DMS53 treated with DMSO at 0.1 percent for 48 hours (cell line): ENCODE measurements around the gene FOXP1.

Experiments used
- DNase-seq: peaks from one replicate; lab custom pipeline; 2025; ENCODE audit not compliant: unreplicated experiment; lab: John Stamatoyannopoulos, UW

Gene FOXP1

GRCh38 chr3:71402911-71403310, 180.6 kb downstream of the FOXP1 start:
- DNase-seq, result no peak

DNA sequence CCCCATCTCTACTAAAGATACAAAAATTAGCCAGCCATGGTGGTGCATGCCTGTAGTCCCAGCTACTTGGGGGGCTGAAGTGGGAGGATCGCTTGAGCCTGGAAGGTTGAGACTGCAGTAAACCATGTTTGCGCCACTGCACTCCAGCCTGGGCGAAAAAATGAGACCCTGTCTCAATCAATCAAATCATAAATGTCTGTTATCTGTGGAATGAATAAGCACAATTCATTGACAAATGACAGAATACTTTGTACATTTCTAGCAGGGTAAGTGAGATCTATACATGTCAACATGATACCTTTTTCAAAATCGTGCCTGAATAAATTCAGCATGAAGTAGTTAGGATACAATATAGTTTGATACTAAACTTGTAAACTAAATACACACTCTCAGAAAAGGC, 181.2 kb downstream of the FOXP1 start:
- DNase-seq, result no peak

GRCh38 chr3:71401695-71402231, 181.8 kb downstream of the FOXP1 start:
- no peak for DNase-seq

GRCh38 chr3:71400986-71401451, 182.5 kb downstream of the FOXP1 start:
- DNase-seq, result no peak

- DNase-seq, result no peak
Measured at GRCh38 chr3:71399478-71399877, 184.1 kb downstream of the FOXP1 start.

DNA sequence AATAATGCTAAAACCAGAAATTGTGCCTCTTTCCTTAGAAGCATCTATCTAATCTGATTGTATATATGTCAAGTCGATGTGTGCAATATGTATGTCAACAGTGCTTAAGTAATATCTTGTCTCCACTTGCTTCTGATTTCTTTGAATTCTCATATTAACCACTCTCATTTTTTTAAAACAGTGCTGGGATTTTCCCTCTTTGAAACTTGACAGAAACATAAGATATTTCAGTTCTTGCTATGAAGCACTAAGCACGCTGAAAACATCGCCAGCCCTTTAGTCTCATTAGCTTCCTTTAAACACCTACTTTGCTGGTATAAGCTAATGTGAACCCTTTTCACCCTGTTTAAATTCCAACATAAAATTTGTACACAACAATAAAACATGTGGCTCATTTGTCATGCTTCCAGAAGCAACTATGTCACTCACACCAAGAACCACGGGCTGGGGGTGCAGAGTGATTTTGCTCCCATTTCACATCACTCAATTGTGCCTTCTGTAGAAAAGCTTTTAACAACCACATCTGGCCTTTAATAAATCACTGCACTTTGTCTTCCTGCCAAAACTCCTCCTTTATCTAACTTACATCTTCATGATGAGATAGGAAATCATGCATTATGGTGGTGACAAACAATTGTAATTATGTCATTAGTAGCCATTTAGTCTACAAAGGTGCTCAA, 185.2 kb downstream of the FOXP1 start:
- DNase-seq, result no peak

DNA sequence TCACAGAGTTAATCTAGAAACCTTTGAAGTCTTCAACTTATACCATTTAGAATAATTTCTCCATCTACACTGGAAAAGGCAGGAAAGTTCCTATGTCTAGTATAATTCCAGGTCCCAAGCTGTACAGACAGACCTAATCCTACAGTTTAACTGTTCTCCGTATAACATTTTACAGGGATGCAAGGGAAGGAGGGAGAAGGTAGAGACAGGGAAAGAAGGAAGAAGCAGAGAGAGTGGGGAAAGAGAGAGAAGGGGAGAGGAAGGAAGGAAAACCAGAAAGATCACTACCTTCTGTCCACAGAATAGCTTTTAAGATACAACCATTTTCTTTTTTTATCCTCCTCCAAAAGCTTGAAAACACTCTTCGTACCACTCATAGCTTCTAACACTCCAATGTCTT, 185.8 kb downstream of the FOXP1 start:
- DNase-seq, result no peak

DNA sequence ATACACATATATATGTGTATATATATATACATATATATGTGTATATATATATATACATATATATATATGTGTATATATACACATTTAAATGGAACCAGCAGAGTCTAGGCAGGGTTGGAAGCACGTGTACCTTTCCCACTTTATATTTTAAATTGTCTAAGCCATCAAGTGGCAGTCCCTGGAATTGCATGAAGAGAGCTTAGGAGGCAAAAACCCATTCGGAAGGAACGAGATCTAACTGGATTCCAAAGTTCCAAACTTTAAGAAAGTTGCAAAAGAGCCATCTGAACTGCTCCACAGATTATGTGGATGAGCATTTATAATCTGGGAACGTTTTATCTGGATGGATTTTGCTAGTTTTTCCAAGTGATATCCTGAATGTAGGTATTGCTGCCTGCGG, 186.5 kb downstream of the FOXP1 start:
- DNase-seq, result no peak

DNA sequence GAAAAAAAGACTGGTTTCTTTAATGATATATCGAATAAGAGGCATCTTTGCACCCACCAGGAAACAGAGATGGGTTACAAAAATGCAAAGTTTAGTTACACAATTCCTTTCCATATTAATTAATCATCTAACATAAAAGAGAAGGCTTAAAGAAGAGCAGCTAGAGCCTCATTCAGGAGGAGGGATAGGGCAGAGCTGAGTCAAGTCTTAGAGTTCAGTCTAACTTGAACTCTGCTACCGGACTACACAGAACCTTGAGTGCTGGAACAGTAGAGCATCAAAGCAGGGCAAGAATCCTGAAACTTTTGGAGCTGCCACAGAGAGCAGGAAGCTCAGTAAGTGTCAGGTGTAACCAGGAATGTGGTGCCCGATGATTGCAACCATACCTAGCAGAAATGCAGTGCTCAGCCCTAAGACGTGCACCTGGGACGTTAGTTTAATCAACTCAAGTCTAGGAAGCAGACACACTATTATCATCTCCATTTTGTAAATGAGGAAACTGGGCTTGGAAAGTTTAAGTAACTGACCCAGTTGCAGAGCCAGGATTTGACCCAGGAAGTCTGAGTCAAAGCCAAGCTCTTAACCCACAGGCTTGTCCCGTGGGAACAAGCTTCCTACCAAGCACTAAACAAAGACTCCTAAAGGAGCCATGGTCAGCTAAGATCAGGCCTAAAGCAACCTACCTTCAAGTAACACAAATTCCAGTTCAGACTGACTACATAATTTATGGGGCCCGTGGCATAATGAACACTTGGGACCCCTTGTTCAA, 187.4 kb downstream of the FOXP1 start:
- no peak for DNase-seq

GRCh38 chr3:71395470-71395869, 188.1 kb downstream of the FOXP1 start:
- no peak for DNase-seq

- DNase-seq, result no peak
Measured at GRCh38 chr3:71393745-71394144, 189.8 kb downstream of the FOXP1 start.

DNA sequence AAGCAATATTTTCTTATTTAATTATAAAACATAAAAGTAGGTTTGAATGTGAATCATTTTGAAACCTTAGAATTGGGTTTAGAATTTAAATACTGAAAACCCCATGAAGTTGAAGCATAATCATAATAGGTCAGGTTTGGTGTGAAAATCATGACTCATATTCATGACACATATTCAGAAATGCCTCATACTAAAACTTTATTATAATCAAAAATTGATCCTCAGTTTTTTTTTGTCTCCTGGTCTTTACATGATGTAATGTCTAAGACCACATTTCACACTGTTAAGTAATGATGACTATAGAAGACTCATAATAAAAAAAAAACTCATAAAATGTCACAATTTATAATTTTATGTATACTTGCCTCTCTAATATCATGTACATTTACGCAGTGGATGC, 190.4 kb downstream of the FOXP1 start:
- no peak for DNase-seq

DNA sequence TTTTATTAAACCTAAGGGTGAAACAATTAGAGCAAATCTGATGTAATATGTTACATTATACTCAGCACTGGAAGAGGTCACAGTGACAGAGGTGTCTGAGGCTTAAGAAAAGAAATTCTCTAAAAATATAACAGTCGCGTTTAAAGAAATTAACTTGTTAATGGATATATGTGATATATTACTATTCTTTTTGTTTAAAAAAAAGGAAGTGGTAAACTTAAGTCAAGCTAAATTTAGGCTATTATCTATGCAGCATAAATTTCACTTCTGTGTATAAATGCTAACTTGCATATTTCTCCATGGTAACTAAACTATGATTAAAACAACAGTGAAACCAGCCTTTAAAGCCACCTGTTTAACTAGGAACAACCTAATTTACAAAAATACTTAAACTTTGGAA, 191.3 kb downstream of the FOXP1 start:
- DNase-seq, result no peak

- DNase-seq, result no peak
Measured at GRCh38 chr3:71391361-71391760, 192.2 kb downstream of the FOXP1 start.

DNA sequence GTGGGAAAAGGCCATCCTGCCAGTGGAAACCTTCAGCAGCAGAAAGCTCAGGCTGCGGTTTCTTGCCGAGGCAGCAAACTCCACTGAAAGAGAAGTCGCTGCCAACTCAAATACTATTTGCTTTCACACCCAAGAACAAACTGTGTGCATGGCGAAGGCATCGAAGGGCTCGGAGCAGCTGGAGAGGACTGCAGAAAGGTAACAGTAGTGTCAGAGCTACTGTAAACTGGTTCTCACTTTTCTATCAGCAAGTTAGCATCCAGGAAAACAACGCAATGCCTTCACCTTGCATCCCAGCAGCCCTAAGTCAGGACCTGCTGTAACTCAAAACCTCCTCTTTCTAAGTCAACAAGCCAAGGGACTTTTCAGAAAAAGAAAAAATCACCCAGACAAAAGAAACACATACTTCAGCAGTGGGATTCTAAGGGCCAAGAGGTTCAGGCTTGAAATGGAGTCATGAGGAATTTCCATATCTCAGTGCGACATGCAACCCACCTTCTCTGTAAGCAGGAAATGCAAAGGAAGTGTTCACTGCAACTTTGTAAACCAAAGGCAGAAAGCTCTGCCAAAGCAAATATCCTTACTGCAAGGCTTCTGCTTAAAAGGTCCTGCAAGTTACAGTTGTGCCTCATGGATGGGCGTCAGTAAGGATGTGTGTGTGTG, 193.5 kb downstream of the FOXP1 start:
- DNase-seq, result peak; percentile 8

DNA sequence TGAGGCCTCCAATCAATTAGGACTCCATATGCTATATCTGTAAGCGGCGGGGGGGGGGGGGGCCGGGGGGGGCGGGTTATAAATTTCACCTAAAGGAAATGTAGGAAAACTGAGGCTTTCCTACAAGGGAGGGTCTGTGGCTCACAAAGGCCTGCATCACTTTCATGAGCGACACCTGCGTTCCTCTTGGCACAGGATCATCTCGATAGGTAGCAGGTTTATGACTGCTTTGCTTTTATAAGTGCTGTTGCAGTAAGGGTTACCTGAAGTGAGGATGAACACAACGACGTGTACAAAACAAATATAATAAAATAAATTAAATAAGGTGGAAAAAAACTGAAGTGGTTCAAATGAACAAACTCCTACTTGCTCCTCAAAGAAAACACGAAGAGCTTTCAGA, 194.3 kb downstream of the FOXP1 start:
- DNase-seq, result no peak

- DNase-seq, result no peak
Measured at GRCh38 chr3:71388535-71389120, 194.9 kb downstream of the FOXP1 start.

- DNase-seq, result no peak
Measured at GRCh38 chr3:71387586-71387985, 195.9 kb downstream of the FOXP1 start.

- DNase-seq, result no peak
Measured at GRCh38 chr3:71384837-71385716, 198.5 kb downstream of the FOXP1 start.

- DNase-seq, result no peak
Measured at GRCh38 chr3:71384388-71384787, 199.1 kb downstream of the FOXP1 start.
